ENCODE measurements around the gene SIAH3.

DNA sequence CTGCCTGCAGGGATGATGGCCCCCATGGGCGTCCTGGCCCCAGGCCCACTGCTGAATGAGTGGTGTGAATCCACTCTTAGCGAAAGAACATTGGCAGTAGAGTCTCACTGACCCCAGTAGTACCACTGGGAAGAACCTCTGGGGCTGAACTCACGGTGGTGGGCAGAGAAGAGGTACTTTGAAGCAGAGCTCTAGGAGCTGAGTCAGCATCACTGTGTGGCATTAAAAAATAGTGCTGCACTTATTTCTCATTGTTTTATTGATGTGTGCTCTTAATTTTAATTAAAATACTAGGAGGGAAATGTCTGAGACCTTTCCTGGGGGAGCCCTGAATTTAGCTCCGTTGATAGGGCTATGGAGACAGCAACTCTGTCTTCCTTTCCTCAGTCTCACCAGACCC is 88.1 kb downstream of the SIAH3 start:
- TF ChIP-seq POLR2A (IDR thresholded peaks at IDR 0.05): no peak
- no peak for TF ChIP-seq CTCF (IDR thresholded peaks at IDR 0.05)

Data from sigmoid colon (tissue), 3 donors.